HCT116 (cell line): ENCODE data around the gene DENND4A. TPM values are rescaled to one million over a fixed set of nuclear protein-coding genes. Genes with fewer than 3 reads are reported as not detected.

Experiments
- ATAC-seq: fragments of 200-7000 bp; cut with Tn5 transposase; 2 replicates; pipeline ENCODE4 v1.9.1; 2020; ENCODE audit warnings: mild to moderate bottlenecking, moderate library complexity
- BruUV-seq: library from RNA; stranded (reverse); fragments of 400-500 nt; replicated peaks from 2 replicates; lab custom pipeline; 2021; lab: Mats Ljungman, UMichigan
- CTCF ChIA-PET: fragments of 300-600 bp; sonication (Branson Sonifier 250); formaldehyde crosslinking; loops from one replicate; lab custom pipeline; 2021; ENCODE audit warnings: antibody characterized with exemption; lab: Charles Lee
- POLR2A ChIA-PET: fragments of 300-600, 350-600 bp; sonication (Branson Sonifier 250); formaldehyde crosslinking; loops from one replicate; lab custom pipeline; 2021; ENCODE audit warnings: antibody characterized with exemption; lab: Charles Lee
- RAD21 ChIA-PET, 2 experiments: fragments of 300-600 bp; sonication (Branson Sonifier 250); formaldehyde crosslinking; loops; one replicate each; lab custom pipeline; 2023; ENCODE audit warnings: low total read pairs in 2 of 2; ENCODE audit not compliant: uncharacterized antibody in 2 of 2, unreplicated experiment in 2 of 2, low non-redundant PET in 1 of 2; lab: Charles Lee
- DNase-seq: peaks from one replicate; pipeline ENCODE4 v3.0.0-alpha.2; 2010; ENCODE audit warnings: low read depth, low spot score
- H2AFZ ChIP-seq: fragments of 200-600 bp; shearing (Covaris generic), sonication (generic); 2 replicates; pipeline ENCODE4 v1.6.1; 2017; ENCODE audit warnings: low read depth, mixed run types, mixed read lengths, antibody characterized with exemption, low read length; ENCODE audit not compliant: poor library complexity, severe bottlenecking
- H3K27ac ChIP-seq: 2 replicates; pipeline ENCODE4 v1.5.1; 2012; ENCODE audit warnings: low read depth, low read length
- H3K27me3 ChIP-seq: fragments of 200-600 bp; sonication (generic); 2 replicates; pipeline ENCODE4 v1.6.1; 2016; ENCODE audit warnings: mixed run types, low read length, mixed read lengths; ENCODE audit not compliant: insufficient read depth
- H3K36me3 ChIP-seq, 2 experiments: fragments of 200-500 bp in 1 of 2; fragments of 200-600 bp in 1 of 2; sonication (Bioruptor generic) in 1 of 2; sonication (generic) in 1 of 2; 2 replicates each; pipeline versions ENCODE4 v1.5.1 to v1.6.1; 2014 to 2016; ENCODE audit warnings: low read length in 2 of 2, inconsistent platforms in 1 of 2, mixed read lengths in 1 of 2, mixed run types in 1 of 2; ENCODE audit not compliant: insufficient read depth in 2 of 2, control insufficient read depth in 1 of 2
- H3K4me1 ChIP-seq, 2 experiments: fragments of 200-600 bp in 1 of 2; sonication (generic) in 1 of 2; 2 replicates each; pipeline versions ENCODE4 v1.5.1 to v1.6.1; 2012 to 2017; ENCODE audit warnings: low read length in 2 of 2, inconsistent platforms in 1 of 2, mild to moderate bottlenecking in 1 of 2, mixed read lengths in 1 of 2, mixed run types in 1 of 2, moderate library complexity in 1 of 2; ENCODE audit not compliant: insufficient read depth in 2 of 2, control insufficient read depth in 1 of 2
- H3K4me2 ChIP-seq: fragments of 200-600 bp; sonication (generic); 2 replicates; pipeline ENCODE4 v1.6.1; 2017; ENCODE audit warnings: mixed run types, low read length, mixed read lengths
- H3K4me3 ChIP-seq, 2 experiments: fragments of 200-600 bp in 1 of 2; sonication (generic) in 1 of 2; replicated peaks in 1 of 2; 2 replicates each; pipeline ENCODE4 v1.5.1; 2011 to 2016; ENCODE audit warnings: low read length in 2 of 2, control low read depth in 1 of 2, low read depth in 1 of 2, mild to moderate bottlenecking in 1 of 2, mixed read lengths in 1 of 2, mixed run types in 1 of 2
- H3K79me2 ChIP-seq: fragments of 200-600 bp; sonication (generic); 2 replicates; pipeline ENCODE4 v1.6.1; 2017; ENCODE audit warnings: mild to moderate bottlenecking, mixed run types, low read length, moderate library complexity, mixed read lengths; ENCODE audit not compliant: insufficient read depth
- H3K9ac ChIP-seq: fragments of 200-600 bp; sonication (generic); 2 replicates; pipeline ENCODE4 v1.6.1; 2016; ENCODE audit warnings: low read length, mixed read lengths
- H3K9me2 ChIP-seq: fragments of 200-600 bp; sonication (generic), shearing (Covaris generic); 2 replicates; pipeline ENCODE4 v1.6.1; 2017; ENCODE audit warnings: mixed run types, mild to moderate bottlenecking, moderate library complexity; ENCODE audit not compliant: insufficient read depth
- H3K9me3 ChIP-seq, 2 experiments: fragments of 200-500 bp in 1 of 2; fragments of 200-600 bp in 1 of 2; sonication (Bioruptor generic) in 1 of 2; sonication (generic) in 1 of 2; 2 replicates each; pipeline ENCODE4 v1.6.1; 2014 to 2017; ENCODE audit warnings: low read length in 2 of 2, mixed read lengths in 2 of 2, inconsistent platforms in 1 of 2, low read depth in 1 of 2, mild to moderate bottlenecking in 1 of 2, mixed run types in 1 of 2, moderate library complexity in 1 of 2; ENCODE audit not compliant: control insufficient read depth in 1 of 2, insufficient read depth in 1 of 2
- H4K20me1 ChIP-seq: fragments of 200-600 bp; sonication (generic), shearing (Covaris generic); 2 replicates; pipeline ENCODE4 v1.6.1; 2017; ENCODE audit warnings: mixed run types, mild to moderate bottlenecking, moderate library complexity; ENCODE audit not compliant: insufficient read depth
- CBX3 ChIP-seq: IDR thresholded peaks from 2 replicates; pipeline ENCODE4 v1.6.1; 2012; ENCODE audit warnings: low read depth
- CEBPB ChIP-seq: IDR thresholded peaks from 2 replicates; pipeline ENCODE4 v1.6.1; 2012; ENCODE audit warnings: low read depth
- EZH2 ChIP-seq: fragments of 200-600 bp; sonication (generic); IDR thresholded peaks from 2 replicates; pipeline ENCODE4 v1.6.1; 2017; ENCODE audit warnings: antibody characterized with exemption, mixed run types
- EZH2phosphoT487 ChIP-seq: fragments of 200-600 bp; IDR thresholded peaks from 2 replicates; pipeline ENCODE4 v1.6.1; 2018; ENCODE audit warnings: antibody characterized with exemption, borderline replicate concordance
- JUND ChIP-seq: IDR thresholded peaks from 2 replicates; pipeline ENCODE4 v1.6.1; 2012
- POLR2A ChIP-seq: IDR thresholded peaks from 2 replicates; pipeline ENCODE4 v1.7.0; 2011; ENCODE audit warnings: borderline replicate concordance; ENCODE audit not compliant: insufficient read depth, insufficient read length; ENCODE audit errors: extremely low read depth
- RAD21 ChIP-seq: IDR thresholded peaks from 2 replicates; pipeline ENCODE4 v1.6.1; 2012; ENCODE audit warnings: low read depth, mild to moderate bottlenecking
- SRF ChIP-seq: IDR thresholded peaks from 2 replicates; pipeline ENCODE4 v1.6.1; 2012; ENCODE audit warnings: low read depth
- ZFX ChIP-seq: fragments of 450-650 bp; IDR thresholded peaks from 2 replicates; pipeline ENCODE4 v1.6.1; 2017
- intact Hi-C: fragments of 100-400 bp; cut with micrococcal nuclease; formaldehyde crosslinking; loops from 2 replicates; pipeline ENCODE4 v1.10.0; 2022
- total RNA-seq: library from RNA; stranded (reverse); gene quantifications from one replicate; pipeline ENCODE4 v1.2.1, GENCODE V29; 2021; ENCODE audit not compliant: unreplicated experiment
- TF ChIP-seq, protein P1 (sequence below): IDR thresholded peaks from 2 replicates; pipeline ENCODE4 v1.6.1; 2012; ENCODE audit warnings: low read depth
- TF ChIP-seq, protein P2 (sequence below), 3 experiments: fragments of 200-600 bp in 1 of 3; sonication (generic) in 1 of 3; IDR thresholded peaks in 2 of 3; conservative IDR thresholded peaks in 1 of 3; 2 replicates each; pipeline ENCODE4 v1.5.1; 2012 to 2017; ENCODE audit warnings: low read depth in 2 of 3, low read length in 2 of 3, antibody characterized with exemption in 1 of 3, borderline replicate concordance in 1 of 3, control low read depth in 1 of 3, mild to moderate bottlenecking in 1 of 3, mixed read lengths in 1 of 3, mixed run types in 1 of 3, moderate library complexity in 1 of 3; ENCODE audit not compliant: insufficient read depth in 1 of 3
- TF ChIP-seq, protein P3 (sequence below): IDR thresholded peaks from 2 replicates; pipeline ENCODE4 v1.6.1; 2012
- TF ChIP-seq, protein P4 (sequence below): IDR thresholded peaks from 2 replicates; pipeline ENCODE4 v1.6.1; 2011; ENCODE audit warnings: mild to moderate bottlenecking, low read length, moderate library complexity; ENCODE audit not compliant: insufficient replicate concordance; ENCODE audit errors: extremely low read depth
- TF ChIP-seq, protein P5 (sequence below): IDR thresholded peaks from 2 replicates; pipeline ENCODE4 v1.6.1; 2012

DENND4A gene
- total RNA-seq, 1 experiment from 2014 or later, result 9.1 TPM

DNA sequence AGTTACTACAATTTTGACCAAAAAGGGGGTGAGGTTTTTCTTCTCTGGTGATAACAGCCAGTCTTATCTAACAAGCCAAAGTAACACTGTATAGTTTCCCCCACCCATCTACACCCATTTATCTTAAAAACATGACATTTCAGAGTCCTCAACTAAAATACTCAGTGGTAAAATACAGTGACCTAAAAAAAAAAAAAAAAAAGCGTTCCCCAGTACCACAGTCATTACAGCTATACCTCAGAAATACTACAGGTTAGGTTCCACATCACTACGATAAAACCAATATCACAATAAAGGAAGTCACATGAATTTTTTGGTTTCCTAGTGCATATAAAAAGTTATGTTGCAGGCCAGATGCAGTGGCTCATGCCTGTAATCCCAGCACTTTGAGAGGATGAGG is 13.8 kb downstream of the DENND4A start:
- H3K36me3 ChIP-seq, result no peaks in the 10 kb centered on the region
- H4K20me1 ChIP-seq, result no peaks in the 10 kb centered on the region
- ChIA-PET RAD21 (no interaction called here), POLR2A (no interaction called here), CTCF (no interaction called here)
- H2AFZ ChIP-seq, result no peak overlapping the region
- intact Hi-C loops, result no loop called here
- BruUV-seq, result no TSS peak
- ATAC-seq (no peak), DNase-seq (no peak)
- no peaks in the 10 kb centered on the region for H3K9me2 ChIP-seq
- no peak overlapping the region for H3K9ac ChIP-seq
- no peaks in the 10 kb centered on the region for H3K9me3 ChIP-seq
- no peak overlapping the region for H3K4me2 ChIP-seq
- TF ChIP-seq EZH2, result no peak
- no peak for TF ChIP-seq RAD21
- no peaks in the 10 kb centered on the region for H3K27me3 ChIP-seq
- no peaks in the 10 kb centered on the region for H3K4me1 ChIP-seq
- peaks cover 9% of the 10 kb centered on the region for H3K79me2 ChIP-seq
- no peak overlapping the region for H3K27ac ChIP-seq
- H3K4me3 ChIP-seq, result no peak overlapping the region

DNA sequence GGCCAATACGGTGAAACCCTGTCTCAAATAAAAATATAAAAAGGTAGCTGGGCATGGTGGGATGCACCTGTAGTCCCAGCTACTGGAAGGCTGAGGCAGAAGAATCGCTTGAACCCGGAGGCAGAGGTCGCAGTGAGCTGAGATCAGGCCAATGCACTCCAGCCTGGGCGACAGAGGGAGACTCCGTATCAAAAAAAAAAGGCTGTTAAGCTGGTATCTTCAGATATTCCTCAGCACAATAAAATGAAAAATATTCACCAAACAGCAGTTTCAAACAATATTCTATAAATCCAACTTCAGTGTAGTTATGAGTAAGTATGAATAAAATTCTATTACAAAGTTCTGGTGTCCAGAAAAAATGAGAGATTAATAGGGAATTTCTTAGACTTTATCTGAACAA is 14.2 kb downstream of the DENND4A start:
- no TSS peak for BruUV-seq
- TF ChIP-seq CBX3 (no peak), ZFX (no peak), SRF (no peak), RAD21 (no peak), CEBPB (no peak), EZH2 (no peak), EZH2phosphoT487 (no peak), POLR2A (no peak), JUND (no peak)
- TF ChIP-seq, protein P1, sequence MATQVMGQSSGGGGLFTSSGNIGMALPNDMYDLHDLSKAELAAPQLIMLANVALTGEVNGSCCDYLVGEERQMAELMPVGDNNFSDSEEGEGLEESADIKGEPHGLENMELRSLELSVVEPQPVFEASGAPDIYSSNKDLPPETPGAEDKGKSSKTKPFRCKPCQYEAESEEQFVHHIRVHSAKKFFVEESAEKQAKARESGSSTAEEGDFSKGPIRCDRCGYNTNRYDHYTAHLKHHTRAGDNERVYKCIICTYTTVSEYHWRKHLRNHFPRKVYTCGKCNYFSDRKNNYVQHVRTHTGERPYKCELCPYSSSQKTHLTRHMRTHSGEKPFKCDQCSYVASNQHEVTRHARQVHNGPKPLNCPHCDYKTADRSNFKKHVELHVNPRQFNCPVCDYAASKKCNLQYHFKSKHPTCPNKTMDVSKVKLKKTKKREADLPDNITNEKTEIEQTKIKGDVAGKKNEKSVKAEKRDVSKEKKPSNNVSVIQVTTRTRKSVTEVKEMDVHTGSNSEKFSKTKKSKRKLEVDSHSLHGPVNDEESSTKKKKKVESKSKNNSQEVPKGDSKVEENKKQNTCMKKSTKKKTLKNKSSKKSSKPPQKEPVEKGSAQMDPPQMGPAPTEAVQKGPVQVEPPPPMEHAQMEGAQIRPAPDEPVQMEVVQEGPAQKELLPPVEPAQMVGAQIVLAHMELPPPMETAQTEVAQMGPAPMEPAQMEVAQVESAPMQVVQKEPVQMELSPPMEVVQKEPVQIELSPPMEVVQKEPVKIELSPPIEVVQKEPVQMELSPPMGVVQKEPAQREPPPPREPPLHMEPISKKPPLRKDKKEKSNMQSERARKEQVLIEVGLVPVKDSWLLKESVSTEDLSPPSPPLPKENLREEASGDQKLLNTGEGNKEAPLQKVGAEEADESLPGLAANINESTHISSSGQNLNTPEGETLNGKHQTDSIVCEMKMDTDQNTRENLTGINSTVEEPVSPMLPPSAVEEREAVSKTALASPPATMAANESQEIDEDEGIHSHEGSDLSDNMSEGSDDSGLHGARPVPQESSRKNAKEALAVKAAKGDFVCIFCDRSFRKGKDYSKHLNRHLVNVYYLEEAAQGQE, result no peak
- TF ChIP-seq, protein P2, sequence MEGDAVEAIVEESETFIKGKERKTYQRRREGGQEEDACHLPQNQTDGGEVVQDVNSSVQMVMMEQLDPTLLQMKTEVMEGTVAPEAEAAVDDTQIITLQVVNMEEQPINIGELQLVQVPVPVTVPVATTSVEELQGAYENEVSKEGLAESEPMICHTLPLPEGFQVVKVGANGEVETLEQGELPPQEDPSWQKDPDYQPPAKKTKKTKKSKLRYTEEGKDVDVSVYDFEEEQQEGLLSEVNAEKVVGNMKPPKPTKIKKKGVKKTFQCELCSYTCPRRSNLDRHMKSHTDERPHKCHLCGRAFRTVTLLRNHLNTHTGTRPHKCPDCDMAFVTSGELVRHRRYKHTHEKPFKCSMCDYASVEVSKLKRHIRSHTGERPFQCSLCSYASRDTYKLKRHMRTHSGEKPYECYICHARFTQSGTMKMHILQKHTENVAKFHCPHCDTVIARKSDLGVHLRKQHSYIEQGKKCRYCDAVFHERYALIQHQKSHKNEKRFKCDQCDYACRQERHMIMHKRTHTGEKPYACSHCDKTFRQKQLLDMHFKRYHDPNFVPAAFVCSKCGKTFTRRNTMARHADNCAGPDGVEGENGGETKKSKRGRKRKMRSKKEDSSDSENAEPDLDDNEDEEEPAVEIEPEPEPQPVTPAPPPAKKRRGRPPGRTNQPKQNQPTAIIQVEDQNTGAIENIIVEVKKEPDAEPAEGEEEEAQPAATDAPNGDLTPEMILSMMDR (IDR thresholded peaks at IDR 0.05 in 2 of 3, conservative IDR thresholded peaks at IDR 0.05 in 1 of 3; ENCODE audit: borderline replicate concordance in 1 of 3, insufficient read depth in 1 of 3, low read depth in 2 of 3, low read length in 2 of 3), result no peak
- TF ChIP-seq, protein P3, sequence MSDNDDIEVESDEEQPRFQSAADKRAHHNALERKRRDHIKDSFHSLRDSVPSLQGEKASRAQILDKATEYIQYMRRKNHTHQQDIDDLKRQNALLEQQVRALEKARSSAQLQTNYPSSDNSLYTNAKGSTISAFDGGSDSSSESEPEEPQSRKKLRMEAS, result no peak
- TF ChIP-seq, protein P4, sequence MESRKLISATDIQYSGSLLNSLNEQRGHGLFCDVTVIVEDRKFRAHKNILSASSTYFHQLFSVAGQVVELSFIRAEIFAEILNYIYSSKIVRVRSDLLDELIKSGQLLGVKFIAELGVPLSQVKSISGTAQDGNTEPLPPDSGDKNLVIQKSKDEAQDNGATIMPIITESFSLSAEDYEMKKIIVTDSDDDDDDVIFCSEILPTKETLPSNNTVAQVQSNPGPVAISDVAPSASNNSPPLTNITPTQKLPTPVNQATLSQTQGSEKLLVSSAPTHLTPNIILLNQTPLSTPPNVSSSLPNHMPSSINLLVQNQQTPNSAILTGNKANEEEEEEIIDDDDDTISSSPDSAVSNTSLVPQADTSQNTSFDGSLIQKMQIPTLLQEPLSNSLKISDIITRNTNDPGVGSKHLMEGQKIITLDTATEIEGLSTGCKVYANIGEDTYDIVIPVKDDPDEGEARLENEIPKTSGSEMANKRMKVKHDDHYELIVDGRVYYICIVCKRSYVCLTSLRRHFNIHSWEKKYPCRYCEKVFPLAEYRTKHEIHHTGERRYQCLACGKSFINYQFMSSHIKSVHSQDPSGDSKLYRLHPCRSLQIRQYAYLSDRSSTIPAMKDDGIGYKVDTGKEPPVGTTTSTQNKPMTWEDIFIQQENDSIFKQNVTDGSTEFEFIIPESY, result no peak
- TF ChIP-seq, protein P5, sequence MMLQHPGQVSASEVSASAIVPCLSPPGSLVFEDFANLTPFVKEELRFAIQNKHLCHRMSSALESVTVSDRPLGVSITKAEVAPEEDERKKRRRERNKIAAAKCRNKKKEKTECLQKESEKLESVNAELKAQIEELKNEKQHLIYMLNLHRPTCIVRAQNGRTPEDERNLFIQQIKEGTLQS, result no peak

More for the DNA sequence above, 14.2 kb downstream of the DENND4A start:
- RAD21 ChIA-PET, result no interaction called here
- intact Hi-C loops, result no loop called here
- Histone ChIP-seq H3K9me3 (no peaks in the 10 kb centered on the region), H3K4me1 (no peaks in the 10 kb centered on the region), H3K9me2 (no peaks in the 10 kb centered on the region), H3K4me2 (no peak overlapping the region), H3K4me3 (no peak overlapping the region), H4K20me1 (no peaks in the 10 kb centered on the region), H3K36me3 (no peaks in the 10 kb centered on the region), H3K27me3 (no peaks in the 10 kb centered on the region), H3K27ac (no peak overlapping the region), H2AFZ (no peak overlapping the region), H3K79me2 (peaks cover 4% of the 10 kb centered on the region), H3K9ac (no peak overlapping the region)
- DNase-seq, result no peak
- CTCF ChIA-PET, result no interaction called here
- ATAC-seq, result no peak
- POLR2A ChIA-PET, result no interaction called here
